Trophoblast cell (in vitro differentiated cells and primary cell): ENCODE results near the gene FRMD5.

Source experiments
- DNase-seq, 2 donors: peaks; one replicate each; pipeline ENCODE4 v3.0.0-alpha.2; 2016
- H2AFZ ChIP-seq: 2 replicates; pipeline ENCODE4 v1.6.1; 2013; ENCODE audit warnings: low read length, moderate library complexity, mild to moderate bottlenecking; ENCODE audit not compliant: insufficient read depth, poor library complexity
- H2AK5ac ChIP-seq: 2 replicates; pipeline ENCODE4 v1.6.1; 2013; ENCODE audit warnings: mild to moderate bottlenecking, low read length
- H2BK120ac ChIP-seq: 2 replicates; pipeline ENCODE4 v1.6.1; 2013; ENCODE audit warnings: low read length, mild to moderate bottlenecking, moderate library complexity; ENCODE audit not compliant: insufficient read depth, poor library complexity
- H2BK12ac ChIP-seq: 2 replicates; pipeline ENCODE4 v1.6.1; 2013; ENCODE audit warnings: mild to moderate bottlenecking, low read length, moderate library complexity
- H2BK5ac ChIP-seq: 2 replicates; pipeline ENCODE4 v1.6.1; 2013; ENCODE audit warnings: low read length, low read depth, moderate library complexity, mild to moderate bottlenecking; ENCODE audit not compliant: poor library complexity
- H3K14ac ChIP-seq: 2 replicates; pipeline ENCODE4 v1.6.1; 2013; ENCODE audit warnings: mild to moderate bottlenecking, low read length
- H3K18ac ChIP-seq: 2 replicates; pipeline ENCODE4 v1.6.1; 2013; ENCODE audit warnings: mild to moderate bottlenecking, low read length
- H3K23ac ChIP-seq: 2 replicates; pipeline ENCODE4 v1.6.1; 2013; ENCODE audit warnings: low read length
- H3K27ac ChIP-seq: 2 replicates; pipeline ENCODE4 v1.5.1; 2013; ENCODE audit warnings: low read depth, mild to moderate bottlenecking, inconsistent platforms, low read length, moderate library complexity
- H3K27me3 ChIP-seq: 2 replicates; pipeline ENCODE4 v1.6.1; 2013; ENCODE audit warnings: inconsistent platforms, mild to moderate bottlenecking, low read length, moderate library complexity; ENCODE audit not compliant: insufficient read depth
- H3K36me3 ChIP-seq, 2 experiments: 1 replicate in 1 of 2; 2 replicates in 1 of 2; pipeline ENCODE4 v1.6.1; 2013; ENCODE audit warnings: low read length in 2 of 2, mild to moderate bottlenecking in 2 of 2, moderate library complexity in 1 of 2; ENCODE audit not compliant: insufficient read depth in 2 of 2, control insufficient read depth in 1 of 2
- H3K4ac ChIP-seq: 2 replicates; pipeline ENCODE4 v1.6.1; 2013; ENCODE audit warnings: low read depth, mild to moderate bottlenecking, low read length, moderate library complexity
- H3K4me1 ChIP-seq, 2 experiments: 1 replicate in 1 of 2; 2 replicates in 1 of 2; pipeline ENCODE4 v1.6.1; 2013; ENCODE audit warnings: low read length in 2 of 2, mild to moderate bottlenecking in 2 of 2, moderate library complexity in 1 of 2; ENCODE audit not compliant: insufficient read depth in 2 of 2, control insufficient read depth in 1 of 2
- H3K4me2 ChIP-seq: 2 replicates; pipeline ENCODE4 v1.6.1; 2013; ENCODE audit warnings: inconsistent platforms, mild to moderate bottlenecking, low read length, moderate library complexity
- H3K4me3 ChIP-seq: 2 replicates; pipeline ENCODE4 v1.5.1; 2013; ENCODE audit warnings: mild to moderate bottlenecking, low read depth, low read length, inconsistent platforms
- H3K79me1 ChIP-seq: one replicate; pipeline ENCODE4 v1.6.1; 2013; ENCODE audit warnings: low read length
- H3K79me2 ChIP-seq: 2 replicates; pipeline ENCODE4 v1.6.1; 2013; ENCODE audit warnings: low read length, mild to moderate bottlenecking; ENCODE audit not compliant: control insufficient read depth, insufficient read depth, poor library complexity
- H3K9ac ChIP-seq: 2 replicates; pipeline ENCODE4 v1.6.1; 2013; ENCODE audit warnings: mild to moderate bottlenecking, low read length
- H3K9me3 ChIP-seq: 2 replicates; pipeline ENCODE4 v1.6.1; 2013; ENCODE audit warnings: low read depth, mild to moderate bottlenecking, control low read depth, inconsistent platforms, low read length; ENCODE audit not compliant: insufficient read depth
- H4K12ac ChIP-seq: 2 replicates; pipeline ENCODE4 v1.6.1; 2013; ENCODE audit warnings: low read depth, mild to moderate bottlenecking, low read length, moderate library complexity
- H4K8ac ChIP-seq: 2 replicates; pipeline ENCODE4 v1.6.1; 2013; ENCODE audit warnings: low read depth, mild to moderate bottlenecking, low read length, moderate library complexity
- H4K91ac ChIP-seq: one replicate; pipeline ENCODE4 v1.6.1; 2013; ENCODE audit warnings: low read depth, mild to moderate bottlenecking, low read length, moderate library complexity
- WGBS: extraction: QIAGEN DNeasy Blood & Tissue Kit; methylation state at CpG from one replicate; pipeline ENCODE4 v1.1.7; 2013; ENCODE audit warnings: missing lambda C conversion rate; ENCODE audit not compliant: insufficient read length, insufficient coverage; ENCODE audit errors: extremely low coverage; 5-methylcytosine and 5-hydroxymethylcytosine counted together

The FRMD5 gene

DNA sequence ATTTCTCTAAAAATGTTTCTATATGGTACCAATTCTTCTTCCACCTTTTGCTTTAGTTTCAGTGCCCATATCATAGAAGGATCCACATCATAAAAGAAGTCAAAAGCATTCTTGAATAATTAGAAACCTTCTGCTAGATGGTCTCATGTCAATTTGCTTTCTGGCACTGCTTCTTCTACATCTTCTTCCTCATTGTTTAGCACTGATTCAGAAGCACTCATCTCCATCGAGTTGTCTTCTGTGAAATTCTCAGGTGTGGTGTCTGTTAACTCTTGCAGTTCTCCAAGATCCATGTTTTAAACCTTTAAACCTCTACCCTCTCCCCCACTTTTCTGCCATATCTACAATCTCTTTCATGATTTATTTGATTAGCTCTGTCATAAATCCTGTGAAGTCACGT lies 213.5 kb downstream of the FRMD5 start:
- Histone ChIP-seq H3K79me2 (no peaks in the 10 kb centered on the region), H3K14ac (no peak overlapping the region), H3K18ac (no peak overlapping the region), H3K4ac (no peak overlapping the region), H3K9me3 (no peaks in the 10 kb centered on the region), H3K9ac (no peak overlapping the region), H2AFZ (no peak overlapping the region), H3K4me1 (no peaks in the 10 kb centered on the region), H4K91ac (no peak overlapping the region), H4K12ac (no peak overlapping the region), H3K4me2 (no peak overlapping the region), H3K4me3 (no peak overlapping the region), H4K8ac (no peak overlapping the region), H3K79me1 (no peaks in the 10 kb centered on the region), H2AK5ac (no peak overlapping the region), H2BK120ac (no peak overlapping the region), H2BK12ac (no peak overlapping the region), H2BK5ac (no peak overlapping the region), H3K23ac (no peak overlapping the region), H3K36me3 (no peaks in the 10 kb centered on the region), H3K27me3 (no peaks in the 10 kb centered on the region), H3K27ac (no peak overlapping the region)
- DNase-seq, result no peak
- WGBS, result no CpG with 5 or more reads among the region's 2 CpGs

DNA sequence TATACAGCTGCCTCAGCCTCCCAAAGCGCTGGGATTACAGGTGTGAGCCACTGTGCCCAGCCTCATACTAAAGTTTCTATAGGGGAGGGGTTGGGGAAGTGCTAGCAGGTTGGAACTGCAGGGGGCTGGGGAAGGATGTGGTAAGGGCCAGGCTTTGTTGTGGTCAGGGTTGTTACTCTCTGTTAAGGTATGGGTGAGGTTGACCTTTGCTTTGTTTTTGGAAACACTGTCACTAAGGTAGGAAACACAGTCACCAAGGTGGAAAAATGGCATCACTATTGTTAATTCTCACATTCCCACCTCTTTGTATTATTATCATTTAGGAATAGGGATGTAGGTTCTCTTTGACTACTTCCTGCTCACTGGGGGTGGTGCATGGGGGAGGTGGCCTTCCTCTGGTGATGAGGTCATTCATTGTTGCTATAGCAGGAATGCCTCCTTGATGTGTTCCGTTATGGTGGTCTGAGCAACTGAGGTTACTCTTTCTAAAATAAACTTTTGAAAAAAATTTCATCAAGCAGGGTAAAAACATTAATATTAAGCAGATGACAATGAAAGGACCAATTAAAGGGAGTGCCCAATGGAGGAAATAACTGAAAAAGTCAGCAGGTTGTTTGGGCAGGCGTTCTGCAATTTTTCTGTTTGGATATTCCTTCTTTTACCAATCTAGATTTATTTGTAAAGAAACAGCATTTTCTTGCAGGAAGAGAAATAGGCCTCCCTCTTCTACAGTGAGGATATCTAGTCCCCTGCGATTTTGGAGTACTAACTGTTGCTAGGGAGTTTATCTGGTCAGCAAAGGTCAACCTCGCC lies 217.8 kb downstream of the FRMD5 start:
- H3K4me2 ChIP-seq, result no peak overlapping the region
- H3K18ac ChIP-seq, result no peak overlapping the region
- WGBS, result no CpG with 5 or more reads among the region's 5 CpGs
- no peaks in the 10 kb centered on the region for H3K36me3 ChIP-seq
- no peak overlapping the region for H3K27ac ChIP-seq
- H4K91ac ChIP-seq, result no peak overlapping the region
- H3K9ac ChIP-seq, result no peak overlapping the region
- no peaks in the 10 kb centered on the region for H3K27me3 ChIP-seq
- no peak overlapping the region for H2AFZ ChIP-seq
- no peak overlapping the region for H3K14ac ChIP-seq
- H3K23ac ChIP-seq, result no peak overlapping the region
- no peak overlapping the region for H2BK12ac ChIP-seq
- H2BK5ac ChIP-seq, result no peak overlapping the region
- no peak overlapping the region for H4K8ac ChIP-seq
- peak in 1 of 2 donors; percentile 9 for DNase-seq
- H3K4me3 ChIP-seq, result no peak overlapping the region
- no peaks in the 10 kb centered on the region for H3K4me1 ChIP-seq
- H3K9me3 ChIP-seq, result no peaks in the 10 kb centered on the region
- H2AK5ac ChIP-seq, result no peak overlapping the region
- H2BK120ac ChIP-seq, result no peak overlapping the region
- H3K4ac ChIP-seq, result no peak overlapping the region
- no peaks in the 10 kb centered on the region for H3K79me2 ChIP-seq
- no peaks in the 10 kb centered on the region for H3K79me1 ChIP-seq
- H4K12ac ChIP-seq, result no peak overlapping the region

DNA sequence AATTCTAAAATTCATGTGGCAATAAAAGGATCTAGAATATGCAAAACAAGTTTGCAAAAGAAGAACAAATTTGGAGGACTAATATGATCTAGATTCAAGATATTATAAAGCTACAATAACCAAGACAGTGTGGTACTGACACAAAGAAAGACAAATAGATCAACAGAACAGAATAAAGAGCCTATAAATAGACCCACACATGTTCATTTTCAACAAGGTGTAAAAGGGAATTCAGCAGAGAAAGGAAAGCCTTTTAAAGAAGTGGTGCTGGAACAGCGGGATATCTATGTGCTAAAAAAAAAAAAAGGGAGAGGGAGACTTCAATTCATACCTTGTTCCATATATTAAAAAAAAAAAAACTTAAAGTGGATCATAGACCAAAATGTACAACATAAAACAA lies 219.3 kb downstream of the FRMD5 start:
- WGBS, result no CpG with 5 or more reads among the region's 1 CpG
- Histone ChIP-seq H3K27ac (no peak overlapping the region), H4K12ac (no peak overlapping the region), H2BK12ac (no peak overlapping the region), H3K4me3 (no peak overlapping the region), H3K9ac (no peak overlapping the region), H3K18ac (no peak overlapping the region), H3K4me1 (no peaks in the 10 kb centered on the region), H2BK5ac (no peak overlapping the region), H2AFZ (no peak overlapping the region), H3K4ac (no peak overlapping the region), H3K79me1 (no peaks in the 10 kb centered on the region), H3K36me3 (no peaks in the 10 kb centered on the region), H3K27me3 (no peaks in the 10 kb centered on the region), H2BK120ac (no peak overlapping the region), H3K79me2 (no peaks in the 10 kb centered on the region), H3K23ac (no peak overlapping the region), H3K9me3 (no peaks in the 10 kb centered on the region), H3K14ac (no peak overlapping the region), H2AK5ac (no peak overlapping the region), H4K91ac (no peak overlapping the region), H3K4me2 (no peak overlapping the region), H4K8ac (no peak overlapping the region)
- no peak for DNase-seq

DNA sequence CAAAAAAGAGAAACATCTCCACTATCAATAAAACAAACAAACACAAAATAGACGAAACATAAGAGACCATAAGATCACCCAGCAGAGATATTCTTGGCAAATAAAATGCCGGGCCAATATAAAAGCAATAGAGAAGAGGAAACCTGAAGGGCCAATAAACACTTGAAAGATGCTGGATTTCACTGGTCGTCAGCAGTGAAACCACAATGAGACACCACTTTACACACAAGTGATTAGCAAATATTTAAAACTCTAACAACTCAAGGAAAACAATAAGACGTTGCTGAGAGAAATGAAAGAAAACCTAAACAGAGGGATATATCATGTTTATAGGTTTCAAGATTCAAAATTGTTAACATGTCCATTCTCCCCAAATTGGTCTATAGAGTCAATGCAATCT lies 219.7 kb downstream of the FRMD5 start:
- H2BK12ac ChIP-seq, result no peak overlapping the region
- no peaks in the 10 kb centered on the region for H3K4me1 ChIP-seq
- no peak overlapping the region for H3K23ac ChIP-seq
- no peaks in the 10 kb centered on the region for H3K79me1 ChIP-seq
- H3K9ac ChIP-seq, result no peak overlapping the region
- H3K79me2 ChIP-seq, result no peaks in the 10 kb centered on the region
- no peak overlapping the region for H3K4me2 ChIP-seq
- no CpG with 5 or more reads among the region's 4 CpGs for WGBS
- no peak overlapping the region for H2AK5ac ChIP-seq
- no peak overlapping the region for H4K12ac ChIP-seq
- H3K27me3 ChIP-seq, result no peaks in the 10 kb centered on the region
- no peaks in the 10 kb centered on the region for H3K9me3 ChIP-seq
- no peak overlapping the region for H3K18ac ChIP-seq
- H2AFZ ChIP-seq, result no peak overlapping the region
- H2BK5ac ChIP-seq, result no peak overlapping the region
- H3K27ac ChIP-seq, result no peak overlapping the region
- no peak overlapping the region for H3K4me3 ChIP-seq
- no peaks in the 10 kb centered on the region for H3K36me3 ChIP-seq
- H3K14ac ChIP-seq, result no peak overlapping the region
- H4K91ac ChIP-seq, result no peak overlapping the region
- no peak overlapping the region for H3K4ac ChIP-seq
- no peak overlapping the region for H2BK120ac ChIP-seq
- H4K8ac ChIP-seq, result no peak overlapping the region
- DNase-seq, result no peak
